ENCODE data around the gene DCX.

Gene DCX

GRCh38 chrX:111411983-111412382 lies at the start of gene DCX:
DCX (minus strand) TSS chrX:111412192; CDS start chrX:111410398, 1,794 bp downstream.
- DNase-seq (ENCODE audit: low read depth), result no peak

DNA sequence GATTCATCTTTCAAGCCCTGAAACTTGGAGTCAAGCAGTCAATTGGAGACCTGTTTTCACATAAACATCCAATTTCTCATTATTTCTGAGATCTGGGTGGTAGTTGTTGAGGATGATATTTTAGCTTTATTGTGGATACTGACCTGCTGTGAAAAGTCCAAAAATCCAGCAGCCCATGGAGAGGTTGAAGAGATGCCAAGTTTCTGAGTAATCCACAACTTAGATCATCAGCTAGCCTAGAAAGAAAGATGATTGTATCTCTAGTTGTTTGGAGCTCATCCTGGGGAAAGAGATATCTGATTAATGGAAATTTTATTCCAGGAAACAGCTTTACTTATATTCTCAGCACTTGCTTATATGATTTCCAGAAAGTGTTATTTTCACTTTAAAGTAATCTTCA lies 48.6 kb upstream of the DCX start:
- DNase-seq (ENCODE audit: low read depth), result no peak

GRCh38 chrX:111447298-111447697 lies 35.3 kb upstream of the DCX start:
- DNase-seq (ENCODE audit: low read depth), result no peak

DNA sequence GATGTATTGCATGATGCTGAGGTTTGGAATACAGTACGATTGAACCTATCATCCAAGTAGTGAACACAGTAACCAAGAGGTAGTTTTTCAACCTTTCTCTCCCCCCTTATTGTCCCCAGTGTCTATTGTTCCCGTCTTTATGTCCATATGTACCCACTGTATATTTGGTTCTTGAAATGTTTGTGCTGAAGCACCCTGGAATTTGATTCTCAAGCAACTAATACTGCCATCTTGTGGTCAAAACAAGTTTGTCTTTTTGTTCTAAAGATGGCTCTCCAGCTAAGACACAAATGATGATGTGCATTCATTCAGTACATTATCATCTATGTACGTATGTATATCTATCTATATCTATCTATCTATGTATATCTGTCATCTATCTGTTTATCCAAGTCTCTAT lies 33.5 kb upstream of the DCX start:
- peak; percentile 5 for DNase-seq (ENCODE audit: low read depth)

GRCh38 chrX:111444881-111445280 lies 32.9 kb upstream of the DCX start:
- DNase-seq (ENCODE audit: low read depth), result no peak

GRCh38 chrX:111443946-111444345 lies 32.0 kb upstream of the DCX start:
- DNase-seq (ENCODE audit: low read depth), result no peak

GRCh38 chrX:111442791-111443190 lies 30.8 kb upstream of the DCX start:
- DNase-seq (ENCODE audit: low read depth), result no peak

DNA sequence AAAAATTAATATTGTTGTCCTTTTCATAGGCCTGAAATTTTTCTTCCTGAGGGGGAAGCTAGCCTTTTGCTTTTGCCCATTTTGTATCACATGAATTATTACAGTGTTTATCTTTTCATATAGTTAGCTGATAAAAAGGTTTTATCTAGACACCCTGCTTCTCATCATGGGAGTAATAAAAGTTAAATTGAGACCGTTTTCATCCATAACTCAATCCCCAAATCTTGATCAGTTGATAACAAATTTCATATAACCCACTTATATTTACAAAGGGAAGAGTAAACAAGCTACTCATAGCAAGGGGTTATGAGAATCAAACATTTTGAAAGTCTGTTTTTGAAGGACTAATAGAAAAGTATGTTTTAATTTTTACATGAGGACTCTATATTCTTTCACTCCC lies 23.5 kb upstream of the DCX start:
- DNase-seq (ENCODE audit: low read depth), result no peak

DNA sequence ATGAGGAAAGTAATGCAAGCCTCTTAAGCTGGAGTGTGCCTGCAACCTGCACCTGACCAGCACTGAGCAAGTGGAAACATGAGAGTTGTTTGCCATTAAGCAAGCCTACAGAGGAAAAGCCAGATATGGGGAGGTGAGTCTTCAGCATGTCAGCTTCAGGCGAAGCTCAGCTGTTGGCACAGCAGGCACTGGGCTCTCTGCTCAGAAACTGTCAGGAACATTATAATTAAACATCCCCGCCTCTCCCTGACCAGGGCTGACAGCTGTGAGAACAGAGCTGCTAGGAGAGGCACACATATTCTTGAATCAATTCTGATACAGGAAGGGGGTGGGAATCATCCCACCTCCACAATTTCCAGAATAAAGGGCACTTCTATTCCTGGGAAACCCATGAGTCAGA lies 19.0 kb upstream of the DCX start:
- no peak for DNase-seq (ENCODE audit: low read depth)

DNA sequence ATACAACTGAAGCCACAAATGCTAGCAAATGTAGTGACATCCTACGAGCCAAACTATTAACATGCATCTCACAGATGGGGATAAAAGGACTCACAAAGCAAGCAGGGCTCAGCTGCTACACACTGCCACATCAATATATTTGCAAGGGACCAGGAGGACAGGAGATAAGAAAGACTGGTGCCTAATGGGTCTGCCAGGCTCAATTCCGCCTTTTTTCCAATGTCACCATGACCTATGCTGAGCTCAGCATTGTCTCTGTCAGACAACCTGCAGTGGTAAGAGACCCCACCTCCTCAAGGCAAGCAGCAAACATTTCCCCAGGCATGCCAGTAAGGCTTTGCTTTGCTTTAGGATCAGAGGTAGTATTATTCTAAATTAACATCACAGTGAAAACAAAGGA lies 435 bp downstream of the DCX start:
- DNase-seq (ENCODE audit: low read depth), result no peak

GRCh38 chrX:111410590-111411078 lies 1.4 kb downstream of the DCX start:
- DNase-seq (ENCODE audit: low read depth), result no peak

- DNase-seq (ENCODE audit: low read depth), result no peak
These were observed 2.7 kb downstream of the DCX start for GRCh38 chrX:111409326-111409725.

- DNase-seq (ENCODE audit: low read depth), result no peak
These were observed 4.0 kb downstream of the DCX start for GRCh38 chrX:111407948-111408347.

DNA sequence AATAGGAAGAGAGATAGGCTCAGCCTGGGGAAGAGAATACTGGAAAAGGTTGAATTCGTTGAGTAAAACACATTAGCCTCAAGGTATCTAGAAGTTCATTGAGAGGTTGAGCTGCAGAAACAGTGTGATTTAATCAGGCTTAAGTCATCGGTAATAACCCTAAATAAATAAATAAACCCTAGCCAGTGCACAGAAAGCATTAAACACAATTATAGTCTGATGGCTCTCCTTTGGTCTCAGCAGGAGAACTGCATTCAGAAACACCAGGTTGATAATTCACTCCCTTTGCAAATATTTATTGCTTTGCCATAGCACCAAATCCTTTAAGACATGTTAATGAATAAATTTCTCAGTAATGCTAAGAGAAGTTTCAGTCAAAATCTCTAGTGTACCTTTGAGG lies 9.6 kb downstream of the DCX start:
- no peak for DNase-seq (ENCODE audit: low read depth)

DNA sequence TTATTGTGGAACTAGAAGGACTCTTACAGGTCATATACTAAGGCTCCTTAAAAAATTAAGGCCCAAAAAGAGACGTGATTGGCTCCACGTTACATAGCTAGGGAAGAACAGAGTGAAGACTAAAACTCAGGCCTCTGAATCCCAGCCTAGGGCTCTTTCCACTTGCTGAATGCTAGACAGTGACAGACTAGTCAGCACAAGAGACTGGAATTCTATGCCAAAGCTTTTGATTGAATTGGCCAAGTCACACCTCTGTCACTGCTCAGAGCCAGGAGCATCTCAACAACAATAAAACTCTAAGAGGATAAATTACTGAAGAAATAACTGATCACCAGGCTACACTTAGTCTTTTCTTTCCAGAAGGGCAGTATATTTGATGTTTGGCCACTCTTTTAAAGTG lies 16.8 kb downstream of the DCX start:
- no peak for DNase-seq (ENCODE audit: low read depth)

DNA sequence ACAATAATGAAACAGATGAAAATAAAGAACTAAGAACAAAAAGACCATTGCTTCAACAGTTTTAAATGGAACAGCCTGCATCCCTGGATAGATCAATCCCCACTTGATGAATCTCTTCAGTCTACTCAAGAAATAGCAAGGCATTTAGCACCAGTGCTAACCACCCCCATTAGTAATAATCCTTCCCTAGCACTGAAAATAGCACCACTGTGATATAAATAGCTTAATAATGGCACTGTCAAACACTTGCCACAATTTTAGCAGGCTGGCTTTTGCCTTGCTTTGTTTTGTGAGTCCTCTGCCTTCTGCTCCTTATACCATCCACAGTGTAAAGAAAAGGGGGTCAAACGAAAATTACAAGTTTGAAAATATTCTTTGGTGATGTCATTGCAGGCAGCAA lies 17.4 kb downstream of the DCX start:
- DNase-seq (ENCODE audit: low read depth), result no peak

GRCh38 chrX:111387470-111388070 lies 24.4 kb downstream of the DCX start:
- DNase-seq (ENCODE audit: low read depth), result no peak

DNA sequence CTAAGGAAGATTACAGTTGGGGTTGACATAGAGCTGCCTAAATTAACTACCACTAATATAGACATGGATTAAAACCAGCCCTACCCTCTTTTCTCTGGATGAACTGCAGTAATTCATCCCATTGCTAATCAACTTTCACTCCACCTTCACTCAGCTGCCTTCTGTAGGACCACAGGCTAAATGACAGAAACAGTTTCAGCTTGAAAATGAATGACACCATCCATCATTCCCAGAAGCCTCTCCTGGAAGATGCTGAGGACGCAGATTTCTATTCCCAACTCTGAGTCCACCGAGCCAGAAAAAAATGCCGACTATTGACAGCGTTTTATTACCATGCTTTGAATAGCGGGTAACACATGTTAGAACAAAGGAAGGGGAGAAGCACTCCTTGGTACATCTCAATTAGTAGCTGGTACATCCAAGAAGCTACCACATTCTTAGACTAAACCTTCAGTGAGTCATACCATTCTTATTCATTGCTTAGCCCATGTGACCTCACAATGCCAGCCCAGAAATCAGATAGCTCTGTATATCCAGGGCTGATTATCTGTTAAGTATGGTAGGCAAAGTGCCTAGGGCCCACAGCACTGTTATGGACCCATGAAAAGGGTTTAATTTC lies 25.3 kb downstream of the DCX start:
- no peak for DNase-seq (ENCODE audit: low read depth)

DNA sequence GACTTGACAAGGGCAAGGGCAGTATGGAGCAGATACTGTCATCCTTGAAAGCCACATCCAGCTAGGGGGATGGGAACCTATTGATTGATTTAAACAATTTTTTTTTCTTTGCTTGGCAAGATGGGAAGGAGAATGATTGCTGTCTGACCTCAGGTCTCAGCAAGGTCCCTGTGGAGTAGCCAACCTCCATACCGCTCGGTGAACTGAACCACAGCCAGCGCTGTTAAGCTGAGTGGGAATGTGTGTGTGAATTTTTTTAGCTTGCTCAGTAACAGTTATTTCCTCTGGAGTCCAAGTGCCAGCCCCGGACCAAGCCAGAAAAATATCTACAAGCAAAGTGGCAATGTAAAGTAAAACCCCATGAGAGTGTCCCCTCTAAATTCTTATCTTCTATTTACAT lies 25.9 kb downstream of the DCX start:
- no peak for DNase-seq (ENCODE audit: low read depth)

- DNase-seq (ENCODE audit: low read depth), result no peak
These were observed 29.7 kb downstream of the DCX start for GRCh38 chrX:111382277-111382676.

- no peak for DNase-seq (ENCODE audit: low read depth)
These were observed 35.0 kb downstream of the DCX start for GRCh38 chrX:111376897-111377578.

GRCh38 chrX:111376486-111376885 lies 35.5 kb downstream of the DCX start:
- no peak for DNase-seq (ENCODE audit: low read depth)

- DNase-seq (ENCODE audit: low read depth), result no peak
These were observed 36.2 kb downstream of the DCX start for GRCh38 chrX:111375747-111376146.

- DNase-seq (ENCODE audit: low read depth), result no peak
These were observed 39.9 kb downstream of the DCX start for GRCh38 chrX:111372086-111372485.

Data from stromal cell of bone marrow (primary cell).